K562 (cell line): Measurements from ENCODE around the gene TMEM185A. TPM values are rescaled to one million over a fixed set of nuclear protein-coding genes. Genes with fewer than 3 reads are reported as not detected.

Experiments used
- ATAC-seq: fragments of 200-7000 bp; cut with Tn5 transposase; 3 replicates; pipeline ENCODE4 v1.9.1; 2020; ENCODE audit warnings: moderate library complexity
- BruUV-seq: library from RNA; stranded (reverse); fragments of 400-500 nt; replicated peaks from 2 replicates; lab custom pipeline; 2021; lab: Mats Ljungman, UMichigan
- CTCF ChIA-PET: fragments of 300-600 bp; formaldehyde crosslinking; extraction: SDS; loops from one replicate; lab custom pipeline; 2021; ENCODE audit warnings: low intra/inter-chr PET ratio; lab: Yijun Ruan, JAX
- POLR2A ChIA-PET: fragments of 300-600, 350-650 bp; sonication (Branson Sonifier 250); formaldehyde crosslinking; extraction: SDS; loops from one replicate; lab custom pipeline; 2021; ENCODE audit warnings: antibody characterized with exemption, inconsistent platforms; lab: Yijun Ruan, JAX
- DNase-seq, 4 experiments: peaks; one replicate each; pipeline versions ENCODE4 v3.0.0 to v3.0.0-alpha.2; 2011 to 2018; ENCODE audit warnings: low spot score in 3 of 4, mixed read lengths in 3 of 4; ENCODE audit errors: extremely low read depth in 1 of 4
- FAIRE-seq: peaks from 2 replicates; lab custom pipeline; 2011; peaks lifted over from hg19 to GRCh38; lab: Jason Lieb, UNC
- H2AFZ ChIP-seq: 2 replicates; pipeline ENCODE4 v1.6.0; 2011; ENCODE audit warnings: low read depth, low read length, control low read depth, inconsistent platforms
- H3K27ac ChIP-seq: fragments of 200-600 bp; 3 replicates; pipeline ENCODE4 v1.8.0; 2011; ENCODE audit warnings: low read depth, mild to moderate bottlenecking, control low read depth, inconsistent platforms, low read length, moderate library complexity, mixed read lengths; ENCODE audit errors: extremely low read depth
- H3K27me3 ChIP-seq, 2 experiments: fragments of 300-600 bp in 1 of 2; 2 replicates in 1 of 2; 3 replicates in 1 of 2; pipeline versions ENCODE4 v1.6.0 to v1.8.0; 2011; ENCODE audit warnings: inconsistent platforms in 2 of 2, low read length in 2 of 2, mild to moderate bottlenecking in 1 of 2, mixed read lengths in 1 of 2, moderate library complexity in 1 of 2; ENCODE audit not compliant: control insufficient read depth in 2 of 2, insufficient read depth in 2 of 2
- H3K36me3 ChIP-seq: fragments of 300-600 bp; 3 replicates; pipeline ENCODE4 v1.8.0; 2011; ENCODE audit warnings: mild to moderate bottlenecking, low read length, inconsistent platforms; ENCODE audit not compliant: control insufficient read depth, insufficient read depth
- H3K4me1 ChIP-seq, 2 experiments: fragments of 200-600 bp in 1 of 2; replicated peaks in 1 of 2; 2 replicates in 1 of 2; 3 replicates in 1 of 2; pipeline versions ENCODE4 v1.5.1 to v1.8.0; 2011; ENCODE audit warnings: inconsistent platforms in 2 of 2, low read length in 2 of 2, mild to moderate bottlenecking in 1 of 2, mixed read lengths in 1 of 2, moderate library complexity in 1 of 2; ENCODE audit not compliant: control insufficient read depth in 2 of 2, insufficient read depth in 2 of 2
- H3K4me2 ChIP-seq: 2 replicates; pipeline ENCODE4 v1.6.1; 2011; ENCODE audit warnings: low read length, control low read depth, inconsistent platforms, mixed read lengths; ENCODE audit not compliant: insufficient read depth
- H3K4me3 ChIP-seq: fragments of 200-600 bp; sonication (generic), shearing (Covaris generic); 2 replicates; pipeline ENCODE4 v1.5.1; 2016; ENCODE audit warnings: control low read depth, inconsistent platforms
- H3K79me2 ChIP-seq: fragments of 200-600 bp; 3 replicates; pipeline ENCODE4 v1.8.0; 2011; ENCODE audit warnings: low read length, inconsistent platforms; ENCODE audit not compliant: control insufficient read depth, insufficient read depth
- H3K9ac ChIP-seq, 2 experiments: 2 replicates each; pipeline versions ENCODE4 v1.6.0 to v1.6.1; 2011; ENCODE audit warnings: low read depth in 2 of 2, low read length in 2 of 2, control low read depth in 1 of 2, inconsistent platforms in 1 of 2, mild to moderate bottlenecking in 1 of 2, mixed read lengths in 1 of 2; ENCODE audit not compliant: insufficient read depth in 1 of 2
- H3K9me1 ChIP-seq: one replicate; pipeline ENCODE4 v1.6.0; 2011; ENCODE audit warnings: inconsistent platforms, mild to moderate bottlenecking, low read length, moderate library complexity; ENCODE audit not compliant: control insufficient read depth, insufficient read depth
- H3K9me3 ChIP-seq: replicated peaks from 2 replicates; pipeline ENCODE4 v1.5.1; 2011; ENCODE audit warnings: low read depth, low read length, inconsistent platforms; ENCODE audit not compliant: control insufficient read depth, insufficient read depth
- H4K20me1 ChIP-seq: replicated peaks from 2 replicates; pipeline ENCODE4 v1.6.1; 2011; ENCODE audit warnings: low read length, inconsistent platforms, mixed read lengths; ENCODE audit not compliant: control insufficient read depth, insufficient read depth
- HCFC1 ChIP-seq: IDR thresholded peaks from 2 replicates; pipeline ENCODE4 v1.6.1; 2012; ENCODE audit warnings: low read depth, low read length, improper control_type of control experiment
- LCOR ChIP-seq: sonication (generic); formaldehyde crosslinking; IDR thresholded peaks from 2 replicates; pipeline ENCODE4 v1.8.0; 2022; ENCODE audit warnings: mild to moderate bottlenecking, missing genetic modification reagents
- NELFE ChIP-seq: IDR thresholded peaks from 2 replicates; pipeline ENCODE4 v1.6.1; 2011; ENCODE audit warnings: mild to moderate bottlenecking; ENCODE audit not compliant: insufficient read depth, insufficient read length
- ZNF449 ChIP-seq: fragments of 250-450 bp; sonication (Bioruptor Pico); IDR thresholded peaks from 2 replicates; pipeline ENCODE4 v1.8.0; 2022; ENCODE audit warnings: moderate library complexity, mild to moderate bottlenecking, inconsistent platforms
- WGBS: fragments of 100-300 bp; shearing (Covaris generic); methylation state at CpG from one replicate; pipeline ENCODE4 v1.1.6; 2016; ENCODE audit warnings: low coverage, mixed read lengths; ENCODE audit not compliant: insufficient coverage; ENCODE audit errors: missing lambda C conversion rate; 5-methylcytosine and 5-hydroxymethylcytosine counted together
- in situ Hi-C: fragments of 300-500 bp; cut with MboI; formaldehyde crosslinking; loops from 4 replicates; pipeline ENCODE4 v1.15.0; 2018; ENCODE audit warnings: inconsistent platforms, mixed read lengths
- intact Hi-C: fragments of 100-400 bp; cut with micrococcal nuclease; formaldehyde crosslinking; loops from 2 replicates; pipeline ENCODE4 v1.14.2; 2022
- polyA plus RNA-seq, 8 experiments: library from polyadenylated mRNA; depleted of rRNA in 4 of 8; stranded (reverse) in 5 of 8; unstranded in 3 of 8; fragments of >200 nt; fragmentation: Nextera tagmentation in 2 of 8; fragmentation: Illumina TruSeq in 1 of 8; extraction: Ambion mirVana in 2 of 8; extraction: Trizol in 1 of 8; gene quantifications; 2 replicates each; pipeline versions ENCODE4 v1.2.1 to v1.2.3, GENCODE V29; 2011 to 2014; ENCODE audit warnings: inconsistent platforms in 1 of 8, missing spikeins in 1 of 8
- total RNA-seq, 7 experiments: library from RNA; depleted of rRNA in 6 of 7; stranded (reverse); fragments of >200 nt in 6 of 7; fragmentation: Illumina TruSeq in 2 of 7; extraction: Trizol in 2 of 7; gene quantifications; 2 replicates each; pipeline versions ENCODE4 v1.2.1 to v1.2.3, GENCODE V29; 2011 to 2021; ENCODE audit warnings: low replicate concordance in 1 of 7

The TMEM185A gene
- total and polyA plus RNA-seq, 9 of the 15 experiments (the other 6 are each of a cell fraction or from before 2014, with no cell fraction given): 0.97 to 13.7 (median 5.4) TPM

DNA sequence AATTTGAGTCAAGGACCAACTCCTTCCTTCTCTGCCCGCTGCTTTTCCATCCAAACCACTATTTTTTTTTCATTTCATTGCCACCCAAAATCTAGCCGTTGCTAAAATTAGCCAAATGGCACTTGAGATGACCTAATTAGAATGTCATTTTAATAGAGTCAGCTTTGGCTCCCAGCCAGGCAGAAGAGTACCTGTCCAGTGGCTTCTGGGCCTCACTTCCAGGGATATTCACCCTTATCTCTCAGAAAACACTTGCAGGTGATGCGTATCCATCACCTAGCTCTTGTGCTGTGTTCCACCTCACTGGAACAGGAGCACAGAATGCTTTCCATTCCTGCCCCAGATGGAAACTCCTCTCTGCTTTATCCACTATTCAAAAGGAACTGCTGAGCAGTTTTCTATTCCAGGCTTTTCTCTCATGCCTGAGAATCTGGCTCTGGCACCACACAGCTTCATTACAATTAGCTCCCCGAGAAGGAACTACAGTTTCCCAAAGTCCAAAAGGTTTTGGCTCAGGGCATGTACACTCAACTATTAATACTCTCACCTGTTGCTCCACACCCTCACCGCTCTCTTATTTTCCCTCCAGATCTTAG lies 62.8 kb downstream of the TMEM185A start:
- WGBS: 14% methylated on average over 4 of the region's 5 CpGs
- no peak overlapping the region for H3K9ac ChIP-seq
- POLR2A ChIA-PET: no interaction called here
- H3K4me3 ChIP-seq: no peak overlapping the region
- no peaks in the 10 kb centered on the region for H4K20me1 ChIP-seq
- 0 out of 5 replicates have a peak, but pooled peaks cover 0 to 4% of the 10 kb centered on the region in 2 experiments for H3K27me3 ChIP-seq
- DNase-seq: no peak
- ATAC-seq: no peak
- H3K9me1 ChIP-seq: no peaks in the 10 kb centered on the region
- CTCF ChIA-PET: no interaction called here
- H3K9me3 ChIP-seq: no peaks in the 10 kb centered on the region
- peaks cover 0 to 3% of the 10 kb centered on the region in 2 experiments; a peak in 2 of 5 replicates for H3K4me1 ChIP-seq
- intact Hi-C loops: no loop called here
- in situ Hi-C loops: no loop called here
- TF ChIP-seq HCFC1: no peak
- TF ChIP-seq NELFE: no peak
- no peak for TF ChIP-seq LCOR (CRISPR knock-in tag)
- no peak for TF ChIP-seq ZNF449
- no TSS peak for BruUV-seq
- H3K79me2 ChIP-seq: no peaks in the 10 kb centered on the region
- no peaks in the 10 kb centered on the region for H3K36me3 ChIP-seq
- no peak overlapping the region for H2AFZ ChIP-seq
- no peak overlapping the region for H3K4me2 ChIP-seq
- FAIRE-seq: no peak
- H3K27ac ChIP-seq: no peak overlapping the region
